SK-N-SH (cell line): ENCODE measurements around the gene LPAR1. TPM values are rescaled to one million over a fixed set of nuclear protein-coding genes. Genes with fewer than 3 reads are reported as not detected.

ENCODE experiments used
- CTCF ChIA-PET: fragments of 300-600, 350-600 bp; formaldehyde crosslinking; extraction: SDS; loops from one replicate; lab custom pipeline; 2021; lab: Yijun Ruan, JAX
- POLR2A ChIA-PET: fragments of 350-600 bp; sonication (Branson Sonifier 250); formaldehyde crosslinking; extraction: SDS; loops from one replicate; lab custom pipeline; 2020; ENCODE audit warnings: antibody characterized with exemption, inconsistent platforms; lab: Yijun Ruan, JAX
- DNase-seq: peaks from one replicate; pipeline ENCODE4 v3.0.0; 2012
- H2AFZ ChIP-seq: fragments of 200-600 bp; sonication (generic); 2 replicates; pipeline ENCODE4 v1.8.1; 2016; ENCODE audit warnings: antibody characterized with exemption, mild to moderate bottlenecking, low read depth
- H3F3A ChIP-seq: fragments of 200-600 bp; sonication (generic); replicated peaks from 2 replicates; pipeline ENCODE3; 2016; ENCODE audit warnings: antibody characterized with exemption, mild to moderate bottlenecking; ENCODE audit not compliant: insufficient read depth
- H3K27ac ChIP-seq, 2 experiments: fragments of 200-500 bp in 1 of 2; fragments of 200-600 bp in 1 of 2; sonication (Bioruptor generic) in 1 of 2; sonication (generic), shearing (Covaris generic) in 1 of 2; 2 replicates each; pipeline versions ENCODE4 v1.5.1 to v1.6.1; 2014 to 2016; ENCODE audit warnings: low read depth in 2 of 2, inconsistent platforms in 1 of 2, low read length in 1 of 2, mild to moderate bottlenecking in 1 of 2, mixed read lengths in 1 of 2
- H3K27me3 ChIP-seq: fragments of 200-600 bp; sonication (generic), shearing (Covaris generic); 2 replicates; pipeline ENCODE4 v1.6.1; 2016; ENCODE audit warnings: mixed run types; ENCODE audit not compliant: insufficient read depth
- H3K36me3 ChIP-seq, 2 experiments: fragments of 200-500 bp in 1 of 2; fragments of 200-600 bp in 1 of 2; sonication (Bioruptor generic) in 1 of 2; sonication (generic) in 1 of 2; replicated peaks in 1 of 2; 2 replicates each; pipeline versions ENCODE3 to v1.5.1; 2014 to 2016; ENCODE audit warnings: low read length in 1 of 2, mild to moderate bottlenecking in 1 of 2; ENCODE audit not compliant: insufficient read depth in 2 of 2, control insufficient read depth in 1 of 2
- H3K4me1 ChIP-seq, 2 experiments: fragments of 200-500 bp in 1 of 2; fragments of 200-600 bp in 1 of 2; sonication (Bioruptor generic) in 1 of 2; sonication (generic), shearing (Covaris generic) in 1 of 2; 2 replicates each; pipeline versions ENCODE4 v1.5.1 to v1.6.1; 2014 to 2016; ENCODE audit warnings: low read depth in 1 of 2, low read length in 1 of 2, mixed run types in 1 of 2; ENCODE audit not compliant: insufficient read depth in 2 of 2, control insufficient read depth in 1 of 2
- H3K4me2 ChIP-seq: fragments of 200-600 bp; sonication (generic), shearing (Covaris generic); 2 replicates; pipeline ENCODE4 v1.6.1; 2017; ENCODE audit warnings: mixed run types
- H3K4me3 ChIP-seq, 2 experiments: fragments of 200-500 bp in 1 of 2; fragments of 200-600 bp in 1 of 2; sonication (Bioruptor generic) in 1 of 2; sonication (generic), shearing (Covaris generic) in 1 of 2; 2 replicates each; pipeline versions ENCODE4 v1.5.1 to v1.8.1; 2014 to 2016; ENCODE audit warnings: low read depth in 2 of 2, inconsistent platforms in 1 of 2, low read length in 1 of 2, mild to moderate bottlenecking in 1 of 2, mixed read lengths in 1 of 2, moderate library complexity in 1 of 2
- H3K79me2 ChIP-seq: fragments of 200-600 bp; sonication (generic); 2 replicates; pipeline ENCODE4 v1.8.1; 2017; ENCODE audit warnings: mild to moderate bottlenecking; ENCODE audit not compliant: insufficient read depth
- H3K9ac ChIP-seq: fragments of 200-600 bp; sonication (generic); 2 replicates; pipeline ENCODE4 v1.6.1; 2017; ENCODE audit warnings: mixed run types
- H3K9me2 ChIP-seq: fragments of 200-600 bp; sonication (generic); 2 replicates; pipeline ENCODE4 v1.6.1; 2017; ENCODE audit warnings: mixed run types
- H3K9me3 ChIP-seq: fragments of 200-600 bp; sonication (generic); 2 replicates; pipeline ENCODE4 v1.6.1; 2017; ENCODE audit warnings: mixed run types, mild to moderate bottlenecking, moderate library complexity
- H4K20me1 ChIP-seq: fragments of 200-600 bp; sonication (generic); 2 replicates; pipeline ENCODE4 v1.6.1; 2017; ENCODE audit warnings: mild to moderate bottlenecking, mixed run types; ENCODE audit not compliant: insufficient read depth
- ELF1 ChIP-seq: IDR thresholded peaks from 2 replicates; pipeline ENCODE4 v1.4.0; 2012
- EP300 ChIP-seq, 2 experiments: IDR thresholded peaks; 2 replicates each; pipeline versions ENCODE4 v1.4.0 to v1.6.1; 2012; ENCODE audit warnings: borderline replicate concordance in 1 of 2, low read depth in 1 of 2, low read length in 1 of 2
- FOSL2 ChIP-seq: IDR thresholded peaks from 2 replicates; pipeline ENCODE4 v1.4.0; 2012; ENCODE audit warnings: low read depth, mild to moderate bottlenecking, moderate library complexity, borderline replicate concordance
- FOXJ3 ChIP-seq: sonication (generic); formaldehyde crosslinking; IDR thresholded peaks from 2 replicates; pipeline ENCODE4 v1.5.1; 2020; ENCODE audit warnings: mild to moderate bottlenecking, missing genetic modification reagents
- FOXM1 ChIP-seq: IDR thresholded peaks from 2 replicates; pipeline ENCODE4 v1.4.0; 2012; ENCODE audit warnings: low read depth, mild to moderate bottlenecking
- GABPA ChIP-seq: IDR thresholded peaks from 2 replicates; pipeline ENCODE4 v1.4.0; 2012; ENCODE audit warnings: low read depth, mild to moderate bottlenecking
- MAX ChIP-seq: IDR thresholded peaks from 2 replicates; pipeline ENCODE4 v1.4.0; 2012; ENCODE audit warnings: low read depth
- MXI1 ChIP-seq: IDR thresholded peaks from 2 replicates; pipeline ENCODE4 v1.6.1; 2012; ENCODE audit warnings: mild to moderate bottlenecking, low read depth, low read length, improper control_type of control experiment
- NFIC ChIP-seq: IDR thresholded peaks from 2 replicates; pipeline ENCODE4 v1.4.0; 2012; ENCODE audit warnings: borderline replicate concordance
- PBX3 ChIP-seq: IDR thresholded peaks from 2 replicates; pipeline ENCODE4; 2012
- POLR2AphosphoS5 ChIP-seq: IDR thresholded peaks from 2 replicates; pipeline ENCODE4 v1.6.1; 2012; ENCODE audit warnings: low read depth, low read length
- RAD21 ChIP-seq: IDR thresholded peaks from 2 replicates; pipeline ENCODE4 v1.6.1; 2012; ENCODE audit warnings: mild to moderate bottlenecking, low read length
- RCOR1 ChIP-seq: fragments of 150-350 bp; IDR thresholded peaks from 2 replicates; pipeline ENCODE4 v1.6.1; 2017; ENCODE audit warnings: antibody characterized with exemption, low read length
- RFX5 ChIP-seq: IDR thresholded peaks from 2 replicates; pipeline ENCODE4 v1.6.1; 2012; ENCODE audit warnings: mild to moderate bottlenecking, improper control_type of control experiment, low read length
- RXRA ChIP-seq: IDR thresholded peaks from 2 replicates; pipeline ENCODE4 v1.4.0; 2012; ENCODE audit warnings: low read depth, mild to moderate bottlenecking, borderline replicate concordance
- SMC3 ChIP-seq: IDR thresholded peaks from 2 replicates; pipeline ENCODE4 v1.6.1; 2012; ENCODE audit warnings: low read depth, low read length, improper control_type of control experiment
- USF1 ChIP-seq: IDR thresholded peaks from 2 replicates; pipeline ENCODE4 v1.4.0; 2012; ENCODE audit warnings: low read depth, borderline replicate concordance
- WGBS: methylation state at CpG from one replicate; pipeline ENCODE4 v1.1.6; 2017; ENCODE audit warnings: low lambda C conversion rate; 5-methylcytosine and 5-hydroxymethylcytosine counted together
- polyA plus RNA-seq, 3 experiments: library from polyadenylated mRNA; depleted of rRNA; stranded (reverse); fragments of >200 nt; gene quantifications; 2 replicates each; pipeline ENCODE4 v1.2.3, GENCODE V29; 2012

Gene LPAR1
- polyA plus RNA-seq, 1 of the 3 experiments (the other 2 are of a cell fraction) = 9.4 TPM

- Histone ChIP-seq H3K27ac (no peak overlapping the region), H3K36me3 (no peaks in the 10 kb centered on the region), H3K9me3 (no peaks in the 10 kb centered on the region; the same call in 1 of the 2 replicates), H3K4me3 (no peak overlapping the region), H3K27me3 (no peaks in the 10 kb centered on the region), H2AFZ (no peak overlapping the region), H3K4me2 (no peak overlapping the region), H3K79me2 (no peaks in the 10 kb centered on the region), H3K9ac (no peak overlapping the region), H3K9me2 (no peaks in the 10 kb centered on the region), H3F3A (no peaks in the 10 kb centered on the region), H4K20me1 (no peaks in the 10 kb centered on the region), H3K4me1 (peaks cover 0 to 5% of the 10 kb centered on the region in 2 experiments; a peak in 2 of 4 replicates)
- TF ChIP-seq RCOR1 (no peak), NFIC (no peak), EP300 (IDR thresholded peaks at IDR 0.05; ENCODE audit: borderline replicate concordance in 1 of 2, low read depth in 1 of 2, low read length in 1 of 2) (no peak), MAX (no peak), USF1 (no peak), PBX3 (no peak), POLR2AphosphoS5 (no peak), RFX5 (no peak), FOSL2 (no peak), GABPA (no peak), RAD21 (no peak)
- ChIA-PET CTCF (interaction anchor here (1.0 to 1.2 kb wide), 2 partner anchors 11 to 129 kb away, joined by 3 read pairs; no protein-coding TSS in a partner anchor), POLR2A (no interaction called here)
- DNase-seq = no peak
- WGBS = 92% methylated on average over 4 of the region's 4 CpGs
These were observed 88.1 kb downstream of the LPAR1 start for GRCh38 chr9:110950041-110950645.

- H3F3A ChIP-seq = no peaks in the 10 kb centered on the region
- POLR2A ChIA-PET = no interaction called here
- H4K20me1 ChIP-seq = no peaks in the 10 kb centered on the region
- H3K4me2 ChIP-seq = no peak overlapping the region
- H3K9me2 ChIP-seq = no peaks in the 10 kb centered on the region
- WGBS = 89% methylated on average over 4 of the region's 4 CpGs
- TF ChIP-seq RAD21 (no peak), RXRA (no peak), MXI1 (no peak), MAX (no peak), FOXJ3 (no peak), SMC3 (no peak), RCOR1 (no peak), GABPA (no peak), FOSL2 (no peak), RFX5 (no peak), FOXM1 (no peak), POLR2AphosphoS5 (no peak), ELF1 (no peak)
- TF ChIP-seq, all 33 proteins: peak for 0
- Histone ChIP-seq H3K79me2 (no peaks in the 10 kb centered on the region), H3K9me3 (no peaks in the 10 kb centered on the region; the same call in 1 of the 2 replicates), H3K4me1 (peaks cover 0 to 5% of the 10 kb centered on the region in 2 experiments; a peak in 2 of 4 replicates), H3K36me3 (no peaks in the 10 kb centered on the region), H3K27ac (no peak overlapping the region), H3K4me3 (no peak overlapping the region), H3K27me3 (no peaks in the 10 kb centered on the region), H2AFZ (no peak overlapping the region), H3K9ac (no peak overlapping the region)
- CTCF ChIA-PET = no interaction called here
- DNase-seq = no peak
These were observed 89.2 kb downstream of the LPAR1 start for GRCh38 chr9:110949081-110949480.
